ENCODE results near the gene MED29.

MED29 gene, protein sequence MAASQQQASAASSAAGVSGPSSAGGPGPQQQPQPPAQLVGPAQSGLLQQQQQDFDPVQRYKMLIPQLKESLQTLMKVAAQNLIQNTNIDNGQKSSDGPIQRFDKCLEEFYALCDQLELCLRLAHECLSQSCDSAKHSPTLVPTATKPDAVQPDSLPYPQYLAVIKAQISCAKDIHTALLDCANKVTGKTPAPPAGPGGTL
- 59.9 to 71.2 reads per million in 2 donors for total RNA-seq

DNA sequence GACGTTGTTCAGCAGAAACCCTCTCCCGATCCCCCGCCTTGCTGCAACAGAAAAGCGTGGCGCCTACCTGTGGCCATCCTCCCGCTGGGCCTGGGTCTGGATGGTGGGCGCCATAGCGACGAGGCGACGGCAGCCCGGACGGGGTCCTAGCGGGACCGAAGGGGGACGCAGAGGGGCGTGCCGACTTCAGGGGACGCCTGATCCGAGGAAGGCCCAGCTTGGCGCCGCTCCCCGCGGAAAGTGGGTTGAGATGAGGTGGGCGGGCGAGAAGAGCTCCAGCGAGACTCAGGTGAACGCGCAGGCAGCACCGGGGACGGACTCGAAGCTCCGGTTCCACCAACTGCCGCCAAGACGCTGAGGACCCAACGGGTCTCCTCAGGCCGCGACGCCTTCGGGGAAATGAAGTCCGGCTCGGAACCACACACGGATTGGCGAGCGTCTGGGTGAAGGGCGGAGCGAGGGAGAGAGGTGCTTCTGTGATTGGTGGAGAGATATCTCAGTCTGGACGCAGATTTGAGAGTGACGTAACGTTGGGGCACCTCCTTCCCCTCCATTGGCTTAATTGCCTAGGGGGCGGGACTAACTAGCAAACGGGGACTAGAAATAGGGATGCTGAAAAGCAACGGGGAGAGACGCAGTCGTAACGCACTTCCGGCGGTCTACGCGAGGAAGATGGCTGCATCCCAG is at the start of gene MED29, which contains the start of gene PAF1:
TSS of gene MED29 (plus strand) at position 628 of the 687 bp plus-strand sequence. CDS start at position 673, 45 bp downstream.
TSS of gene PAF1 (minus strand) at position 356 of the 687 bp plus-strand sequence. CDS start at position 114, 242 bp downstream.
- peak; percentile 89 for DNase-seq

DNA sequence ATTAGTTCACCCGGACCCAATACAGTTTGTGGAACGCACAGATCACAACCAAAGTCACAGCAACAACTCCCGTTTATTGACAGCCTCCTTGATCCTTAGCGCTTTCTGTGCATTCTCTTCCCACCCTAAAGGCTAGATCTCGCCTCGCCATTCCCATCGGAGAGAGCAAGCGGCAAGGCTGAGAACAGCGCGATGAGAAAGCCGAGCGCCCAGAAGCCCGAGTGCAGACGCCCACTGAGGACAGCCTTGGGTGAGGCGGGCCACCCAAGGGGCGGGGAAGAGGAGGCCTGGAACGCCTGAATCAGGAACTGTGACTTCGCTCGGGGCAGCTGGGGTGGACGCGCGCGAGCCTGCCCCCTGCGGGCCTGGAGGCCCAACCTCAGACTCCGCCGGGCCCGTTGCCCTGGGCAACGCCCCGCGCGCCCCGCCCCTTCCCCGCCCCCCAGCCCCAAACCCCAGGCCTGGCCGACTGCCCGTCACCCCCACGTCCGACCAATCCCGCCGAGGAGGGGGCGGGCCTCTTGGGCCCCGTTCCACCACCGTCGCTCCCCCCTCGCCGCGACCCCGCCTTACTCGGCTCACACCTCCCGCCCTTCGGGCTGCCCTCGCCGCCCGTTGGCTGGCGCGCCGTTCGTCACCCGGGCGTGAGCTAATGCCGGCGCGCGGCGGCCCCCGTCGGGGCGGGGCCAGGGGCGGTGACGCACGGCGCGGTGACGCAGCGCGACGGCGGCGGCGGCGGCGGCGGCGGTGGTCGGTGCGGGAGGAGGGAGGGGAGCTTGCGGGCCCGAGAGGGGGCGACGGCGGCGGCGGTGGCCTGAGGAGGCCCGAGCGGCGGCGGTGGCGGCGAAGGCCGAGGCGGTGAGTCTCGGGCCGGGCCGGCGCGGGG is 49.2 kb upstream of the MED29 start, which contains the start of gene SAMD4B:
TSS of gene SAMD4B (plus strand) at position 703 of the 886 bp plus-strand sequence. CDS start 14,473 bp downstream, outside the sequence.
- DNase-seq: peak; percentile 98

DNA sequence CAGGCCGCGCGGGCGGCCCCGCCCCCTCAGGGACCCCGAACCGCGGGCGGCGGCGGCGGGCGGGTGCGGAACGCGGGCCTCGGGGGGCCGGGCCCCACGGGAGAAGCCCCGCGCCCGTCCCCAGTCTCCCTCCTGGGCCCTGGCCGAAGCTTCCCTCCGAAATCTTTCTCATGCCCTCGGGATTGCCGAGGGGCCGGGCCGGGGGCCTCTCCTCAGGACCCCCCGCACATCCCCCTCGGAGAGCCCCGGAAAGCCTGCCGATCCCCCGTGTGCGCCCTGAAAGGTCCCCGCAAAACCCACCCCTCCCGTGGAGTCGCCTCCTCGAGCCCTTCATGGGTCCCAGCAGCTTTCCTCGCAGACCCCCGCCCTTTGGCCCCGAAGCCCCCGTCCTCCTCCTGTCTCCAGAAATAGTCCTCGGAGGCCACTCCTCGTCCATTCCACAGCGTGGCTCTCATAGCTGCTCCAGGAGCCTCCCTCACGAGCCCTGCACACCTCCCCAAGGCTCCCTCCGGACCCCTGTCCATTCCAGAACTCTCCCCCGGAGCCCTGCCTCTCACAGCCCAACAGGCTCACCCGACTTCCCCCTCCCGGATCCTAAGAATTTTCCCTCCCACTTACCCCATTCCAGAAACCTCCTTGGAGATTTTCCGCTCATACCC is 48.4 kb upstream of the MED29 start:
- no peak for DNase-seq

DNA sequence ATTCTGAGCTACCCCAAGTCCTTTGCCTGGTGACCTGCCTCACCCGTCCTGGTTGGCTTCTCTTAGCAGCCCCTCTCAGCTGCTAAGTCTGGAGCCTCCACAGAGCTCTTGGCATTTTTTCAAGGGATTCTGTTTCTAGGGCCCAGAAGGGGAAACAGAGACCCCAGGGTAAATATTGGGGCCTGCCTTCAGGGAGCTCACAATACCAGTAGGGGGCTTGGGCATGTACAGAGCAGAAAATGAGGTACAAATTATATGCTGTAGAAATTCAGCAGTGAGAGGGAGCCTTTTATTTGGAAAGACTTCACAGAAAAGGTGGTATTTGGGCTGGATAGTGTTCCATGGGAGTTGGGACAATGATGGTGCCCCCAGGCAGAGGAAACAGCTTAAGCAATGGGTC is 45.2 kb upstream of the MED29 start:
- DNase-seq: no peak

DNA sequence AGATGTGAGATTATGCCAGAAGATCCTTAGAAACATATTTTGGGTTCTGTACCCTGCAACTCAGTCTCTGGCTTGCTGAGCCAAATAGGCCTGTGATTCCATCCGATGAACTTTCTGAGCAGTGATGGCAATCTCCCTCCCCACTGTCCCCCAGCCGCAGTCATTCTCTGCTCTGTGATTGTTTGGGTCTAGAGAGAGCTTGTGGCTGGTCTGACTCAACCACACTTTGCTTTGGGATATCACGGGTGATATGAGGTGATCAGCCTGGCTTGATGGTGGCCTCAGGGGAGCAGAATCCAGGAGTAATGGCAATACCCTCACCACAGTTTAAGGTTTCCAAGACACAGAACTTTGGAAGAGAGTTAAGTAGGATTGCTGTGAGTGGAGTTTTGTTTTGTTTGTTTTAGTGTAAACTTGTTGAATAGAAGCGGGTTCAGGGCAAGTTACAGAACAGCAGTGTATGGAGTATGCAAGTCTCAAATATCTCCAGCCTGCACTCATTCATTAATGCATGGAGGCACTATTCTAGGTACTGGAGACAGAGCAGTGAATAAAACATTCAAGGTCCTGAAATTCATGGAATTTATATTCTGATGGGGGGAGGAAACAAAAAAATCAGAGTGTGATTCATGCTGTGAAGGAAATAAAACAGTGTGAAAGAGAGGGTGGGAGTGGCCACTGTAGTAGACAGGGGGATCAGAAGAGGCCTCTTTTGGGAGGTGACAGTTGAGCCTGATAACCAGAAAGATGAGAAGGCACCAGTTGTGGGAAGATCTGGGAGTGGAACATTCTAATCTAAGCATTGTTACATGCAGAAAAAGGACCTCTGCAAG is 43.6 kb upstream of the MED29 start:
- no peak for DNase-seq

DNA sequence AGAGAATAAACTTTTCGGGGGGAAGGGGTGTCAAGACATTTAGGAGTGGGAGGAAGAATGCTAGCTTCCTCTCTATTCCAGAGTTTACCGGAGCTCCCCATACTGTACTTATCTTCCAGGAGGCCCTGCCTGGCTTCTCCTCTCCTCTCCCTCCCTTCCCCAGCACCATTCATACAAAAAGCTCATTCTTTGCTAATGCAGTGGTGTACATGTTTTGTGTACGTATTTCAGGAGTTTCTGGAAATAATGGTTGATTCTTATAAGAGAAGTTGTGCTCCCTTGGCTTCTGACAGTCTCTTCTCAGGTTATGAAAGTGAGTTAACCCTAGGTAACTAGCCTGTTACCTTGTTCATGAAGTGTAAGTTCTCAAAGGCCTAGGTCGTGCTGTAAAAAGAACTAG is 41.9 kb upstream of the MED29 start:
- no peak for DNase-seq

DNA sequence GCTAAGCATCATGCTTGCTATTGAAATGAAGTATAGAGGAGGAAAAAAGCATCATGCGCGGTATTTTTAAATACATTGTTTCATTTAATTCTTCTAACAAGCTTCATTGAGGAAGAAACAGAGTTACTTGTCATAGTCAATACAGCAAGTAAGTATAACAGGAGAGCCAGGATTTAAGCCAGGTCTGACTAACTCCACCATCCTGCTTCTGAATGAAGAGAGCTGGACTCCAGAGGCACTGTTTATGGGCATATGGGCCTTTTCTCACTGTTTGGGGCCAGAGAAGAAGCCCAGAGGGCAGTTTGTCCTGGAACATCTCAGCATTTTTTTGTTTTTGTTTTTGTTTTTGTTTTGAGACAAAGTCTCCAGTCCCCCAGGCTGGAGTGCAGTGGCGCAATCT is 41.0 kb upstream of the MED29 start:
- DNase-seq: no peak

DNA sequence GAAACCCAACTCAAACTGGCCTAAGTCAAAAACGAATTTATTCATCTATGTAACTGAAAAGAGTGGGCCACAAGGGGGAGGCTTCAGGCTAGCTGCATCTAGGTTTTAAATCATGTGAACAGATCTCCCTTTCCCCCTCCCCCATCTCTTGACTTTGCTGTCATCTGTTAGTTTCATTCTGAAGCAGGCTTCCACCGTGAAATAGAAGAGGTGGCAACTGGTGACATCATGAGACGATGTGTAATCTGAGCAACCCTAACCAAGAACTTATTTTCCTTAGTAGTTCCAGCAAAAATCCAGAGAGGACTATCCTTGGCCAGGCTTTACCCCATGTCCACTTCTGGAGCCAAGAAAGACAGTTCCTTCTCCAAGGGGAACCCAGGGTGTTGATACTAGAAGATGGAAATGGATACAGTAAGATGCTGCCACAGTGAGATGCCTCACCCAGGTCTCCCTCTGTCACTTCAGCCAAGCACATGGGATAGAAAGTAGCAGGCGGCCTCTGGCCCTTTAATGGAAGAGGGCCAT is 39.6 kb upstream of the MED29 start:
- no peak for DNase-seq

DNA sequence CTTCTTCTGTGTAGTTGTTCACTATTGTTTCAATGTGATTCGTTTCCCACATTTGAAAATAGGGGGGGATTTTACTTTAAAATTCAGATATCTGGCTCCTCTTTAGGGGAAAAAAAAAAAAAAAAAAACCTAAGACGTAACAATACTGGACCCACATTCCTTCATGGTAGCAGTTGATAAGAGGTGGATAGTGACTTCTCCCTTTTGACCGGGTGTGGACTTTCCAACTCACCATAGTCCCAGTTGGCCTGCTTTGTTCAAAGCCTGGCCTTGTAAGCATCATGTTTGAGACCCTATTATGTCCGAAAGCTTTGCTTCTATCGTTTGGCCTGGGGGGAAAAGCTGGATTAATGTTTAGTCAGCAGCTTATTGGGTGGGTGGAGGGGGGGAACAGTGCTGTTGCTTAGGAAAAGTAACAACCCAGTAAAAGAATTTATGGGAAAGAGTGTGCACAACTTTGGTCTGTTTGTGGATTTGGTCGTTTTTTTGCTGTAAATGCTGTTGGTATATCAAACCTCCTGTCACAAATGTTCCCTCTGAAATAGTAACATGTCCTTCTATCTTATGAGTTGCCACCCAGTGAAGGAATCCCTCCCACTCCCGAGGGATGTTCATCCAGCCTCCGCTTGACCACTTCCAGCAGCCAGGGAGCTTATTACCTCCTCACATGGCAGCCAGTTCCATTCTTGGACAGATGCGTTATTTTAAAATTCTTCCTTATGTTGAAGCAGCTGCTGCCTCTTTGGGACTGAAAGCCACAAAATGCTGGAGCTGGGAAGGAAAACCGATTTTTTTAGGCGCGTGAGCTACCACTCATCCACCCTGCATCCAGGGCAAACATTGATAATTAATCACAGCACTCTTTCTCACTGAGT is 38.6 kb upstream of the MED29 start:
- no peak for DNase-seq

DNA sequence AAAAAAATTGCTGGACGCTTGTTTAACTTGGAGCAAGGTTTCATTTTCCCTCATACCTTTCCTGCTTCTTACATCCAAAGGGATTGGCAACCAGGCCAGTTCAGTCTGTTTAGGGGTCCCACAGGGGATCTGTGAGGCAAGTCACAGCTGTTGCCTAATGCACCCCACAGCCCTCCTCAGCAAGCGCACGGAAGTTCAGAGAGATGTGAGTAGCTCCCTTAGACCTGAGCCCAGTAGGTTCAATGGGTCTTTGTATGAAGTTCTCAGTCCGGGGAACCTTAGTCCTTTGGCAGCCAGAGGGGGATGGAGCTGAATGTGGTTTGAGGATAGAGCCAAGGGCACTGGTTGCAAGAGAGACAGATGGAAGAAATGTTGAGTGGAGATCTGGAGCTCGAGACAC is 35.9 kb upstream of the MED29 start:
- no peak for DNase-seq

DNA sequence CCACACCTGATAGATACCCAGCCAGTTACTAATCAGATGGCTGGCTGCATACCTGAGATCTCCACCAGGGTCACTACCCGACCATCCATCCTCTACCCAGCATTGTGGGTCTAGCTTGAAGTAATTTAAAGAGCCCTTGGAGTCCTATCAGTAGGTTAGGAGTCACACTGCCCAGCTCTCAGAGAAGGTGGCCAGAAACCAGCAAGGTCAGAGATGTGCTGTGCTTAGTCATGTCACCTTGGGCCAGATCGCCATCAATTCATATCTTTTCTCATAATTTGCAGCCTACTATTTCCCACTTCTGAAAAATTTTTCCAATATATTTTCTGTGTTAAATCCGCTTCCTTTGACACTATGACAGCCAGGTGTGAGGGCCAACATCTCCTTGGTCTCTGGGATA is 35.1 kb upstream of the MED29 start:
- DNase-seq: no peak

DNA sequence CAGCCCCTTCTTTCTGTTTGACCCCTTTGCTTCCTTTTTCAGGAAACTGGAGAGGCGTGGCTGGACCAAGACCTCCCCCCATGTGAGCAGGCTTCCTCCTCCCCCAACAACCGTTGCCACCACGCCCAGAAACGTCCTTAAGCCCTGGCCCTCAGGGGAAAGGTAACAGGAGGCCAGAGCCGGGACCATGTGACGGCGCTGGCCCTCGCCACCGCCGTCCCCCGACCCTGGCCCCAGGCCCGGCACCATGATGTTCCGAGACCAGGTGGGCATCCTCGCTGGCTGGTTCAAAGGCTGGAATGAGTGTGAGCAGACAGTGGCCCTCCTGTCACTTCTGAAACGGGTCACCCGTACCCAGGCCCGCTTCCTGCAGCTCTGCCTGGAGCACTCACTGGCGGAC is 34.5 kb upstream of the MED29 start:
- DNase-seq: no peak

DNA sequence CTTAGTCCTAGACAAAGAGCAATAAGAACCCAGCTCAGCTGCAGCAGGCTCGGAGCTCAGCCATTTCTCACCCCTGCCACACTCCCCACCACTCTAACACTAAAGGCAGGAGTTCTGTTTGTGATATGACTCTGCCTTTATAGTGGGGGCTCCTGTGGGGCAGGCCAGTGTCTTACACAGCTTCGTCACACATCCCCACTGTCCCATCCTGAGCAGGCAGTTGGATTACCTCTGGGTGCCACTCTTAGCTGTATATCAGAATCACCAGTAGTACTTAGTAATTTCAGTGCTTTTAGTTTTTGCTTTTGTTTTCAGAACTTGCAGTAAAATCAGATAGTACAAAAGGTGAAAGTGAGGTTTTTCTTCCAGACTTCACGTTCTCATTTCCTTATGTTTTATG is 32.2 kb upstream of the MED29 start:
- no peak for DNase-seq

DNA sequence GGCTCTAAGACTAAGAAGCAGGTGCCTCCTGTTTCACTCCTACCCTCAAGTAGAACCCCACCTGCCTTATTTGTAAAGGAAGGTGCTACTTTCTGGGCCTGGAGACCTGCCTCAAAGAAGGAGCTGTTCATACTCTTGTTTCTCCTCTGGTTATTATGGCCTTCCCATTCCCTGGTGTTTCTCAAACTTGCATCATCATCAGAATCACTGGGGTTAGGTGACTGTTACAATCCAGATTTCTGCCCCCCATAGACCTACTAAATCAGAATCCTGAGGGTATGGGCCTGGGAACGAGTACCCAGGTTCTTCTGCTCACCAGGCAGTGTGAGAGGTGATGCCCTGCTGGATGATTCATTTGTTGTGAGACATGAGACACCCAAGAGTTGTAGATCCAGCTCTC is 30.6 kb upstream of the MED29 start:
- DNase-seq: no peak

DNA sequence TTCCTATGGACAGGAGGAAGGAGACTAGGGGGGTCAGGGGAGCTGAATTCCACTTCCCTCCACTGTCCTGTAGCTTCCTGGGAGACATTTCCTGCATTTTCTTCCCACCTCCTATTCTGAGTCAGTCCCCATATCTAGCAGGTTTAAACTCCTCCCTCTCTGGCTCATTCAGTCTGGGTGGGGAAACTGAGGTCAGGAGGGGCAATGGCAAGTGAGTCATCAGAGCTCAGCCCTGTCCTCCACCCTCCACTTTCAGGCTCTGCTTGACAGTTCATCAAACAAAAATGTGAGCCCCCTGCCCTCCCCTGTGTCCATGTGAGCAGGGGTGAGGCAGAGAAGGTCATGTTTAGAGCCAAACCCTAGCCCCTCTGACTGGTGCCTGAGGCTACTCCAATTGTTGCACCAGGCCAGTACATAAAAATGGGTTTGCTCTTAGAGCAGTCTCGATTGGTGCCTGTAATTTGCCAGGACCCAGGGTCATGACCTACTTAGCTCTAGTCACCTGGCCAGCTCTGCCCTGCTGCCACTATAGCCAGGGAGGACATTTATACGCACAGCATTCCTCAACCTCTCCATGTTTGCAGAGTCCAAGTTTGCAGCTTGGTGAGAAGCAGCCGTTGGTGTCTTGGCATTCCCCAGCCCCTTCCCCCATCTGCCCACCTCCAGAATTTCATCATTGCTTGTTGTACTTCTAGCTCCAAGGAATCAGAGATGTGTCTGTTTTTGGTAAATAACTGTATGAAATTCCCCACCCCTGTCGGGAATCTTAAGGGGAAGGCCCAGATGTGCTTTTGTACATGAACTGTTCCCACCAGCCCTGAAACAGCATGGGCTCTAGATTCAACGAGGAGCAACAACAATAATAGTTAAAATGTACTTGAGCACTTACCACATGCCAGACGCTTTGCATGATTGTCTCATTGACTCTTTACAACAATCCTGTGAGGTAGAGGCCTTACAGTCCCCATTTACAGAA is 28.2 kb upstream of the MED29 start:
- DNase-seq: no peak

DNA sequence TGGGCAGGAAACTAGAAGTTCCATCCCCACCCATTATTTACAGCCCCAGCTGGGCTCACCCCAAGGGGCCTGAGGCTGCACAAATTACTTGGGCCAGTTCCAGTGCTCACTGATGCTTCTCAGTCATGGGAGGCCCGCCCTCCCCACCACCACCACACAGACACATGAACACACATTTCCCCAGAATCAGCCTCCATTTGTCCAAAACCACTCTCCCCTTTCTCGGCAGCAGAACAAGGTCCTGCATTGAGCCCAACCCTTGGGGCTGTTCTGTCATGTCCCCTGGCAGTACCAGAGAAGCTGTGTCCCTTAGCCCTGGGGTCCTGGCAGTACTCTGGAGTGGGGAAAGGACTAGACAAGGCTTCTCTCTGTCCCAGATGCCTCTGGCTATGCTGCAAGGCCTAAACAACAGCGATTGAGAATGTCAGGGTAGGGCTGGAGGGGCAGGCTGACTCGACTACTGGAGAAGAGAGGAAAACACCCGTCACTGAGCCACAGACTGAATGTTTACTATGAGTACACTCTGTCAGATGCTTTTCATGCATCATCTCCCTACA is 27.2 kb upstream of the MED29 start:
- no peak for DNase-seq

DNA sequence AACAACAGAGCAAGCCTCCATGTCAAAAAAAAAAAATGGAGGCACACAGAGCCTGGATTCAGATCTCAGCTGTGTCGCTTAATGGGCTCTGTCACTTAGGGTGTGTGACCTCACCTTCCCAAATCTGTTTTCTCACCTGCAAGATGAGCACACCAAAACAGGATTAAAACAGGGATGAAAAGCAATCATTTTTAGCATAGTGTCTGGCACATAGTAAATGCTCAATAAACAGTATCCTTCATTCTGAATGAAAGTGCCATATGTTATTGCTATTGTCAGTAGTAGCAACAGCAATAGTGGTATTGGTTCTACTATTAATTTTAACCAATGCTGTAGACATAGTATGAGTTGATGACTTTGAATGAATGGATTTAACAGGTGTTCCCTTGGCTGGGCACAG is 25.6 kb upstream of the MED29 start:
- DNase-seq: no peak

DNA sequence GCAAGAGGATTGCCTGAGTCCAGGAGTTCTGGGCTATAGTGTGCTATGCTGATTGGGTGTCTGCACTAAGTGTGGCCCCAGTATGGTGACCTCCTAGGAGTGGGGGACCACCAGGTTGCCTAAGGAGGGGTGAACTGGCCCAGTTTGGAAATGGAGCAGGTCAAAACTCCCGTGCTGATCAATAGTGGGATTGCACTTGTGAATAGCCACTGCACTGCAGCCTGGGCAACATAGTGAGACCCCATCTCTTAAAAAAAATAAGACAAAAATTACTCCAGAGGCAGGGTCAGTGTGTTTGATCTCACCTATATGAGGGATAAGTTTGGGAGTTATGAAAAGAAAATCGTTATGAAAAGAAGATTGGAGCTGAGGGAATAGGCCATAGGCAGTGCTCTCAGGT is 22.0 kb upstream of the MED29 start:
- no peak for DNase-seq

DNA sequence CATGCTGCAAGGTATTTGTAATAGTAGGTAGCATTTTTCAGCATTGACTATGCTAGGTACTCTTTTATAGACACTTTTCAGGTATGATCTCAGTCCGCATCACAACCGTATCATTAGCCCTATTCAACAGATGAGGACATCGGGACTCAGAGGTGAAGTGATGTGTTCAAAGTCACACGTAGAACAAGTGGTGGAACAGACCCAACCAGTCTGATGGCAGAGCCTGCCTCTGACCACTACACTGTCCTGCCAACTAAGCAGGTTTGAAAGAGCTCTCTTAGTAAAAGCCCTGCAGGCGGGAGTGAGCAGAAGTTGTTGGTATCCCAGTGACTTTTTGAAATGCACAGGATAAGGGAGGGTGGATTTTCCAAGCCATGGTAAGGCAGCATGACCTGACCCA is 20.4 kb upstream of the MED29 start:
- DNase-seq: no peak
